ENCODE data around the gene DYSF.

DYSF gene

DNA sequence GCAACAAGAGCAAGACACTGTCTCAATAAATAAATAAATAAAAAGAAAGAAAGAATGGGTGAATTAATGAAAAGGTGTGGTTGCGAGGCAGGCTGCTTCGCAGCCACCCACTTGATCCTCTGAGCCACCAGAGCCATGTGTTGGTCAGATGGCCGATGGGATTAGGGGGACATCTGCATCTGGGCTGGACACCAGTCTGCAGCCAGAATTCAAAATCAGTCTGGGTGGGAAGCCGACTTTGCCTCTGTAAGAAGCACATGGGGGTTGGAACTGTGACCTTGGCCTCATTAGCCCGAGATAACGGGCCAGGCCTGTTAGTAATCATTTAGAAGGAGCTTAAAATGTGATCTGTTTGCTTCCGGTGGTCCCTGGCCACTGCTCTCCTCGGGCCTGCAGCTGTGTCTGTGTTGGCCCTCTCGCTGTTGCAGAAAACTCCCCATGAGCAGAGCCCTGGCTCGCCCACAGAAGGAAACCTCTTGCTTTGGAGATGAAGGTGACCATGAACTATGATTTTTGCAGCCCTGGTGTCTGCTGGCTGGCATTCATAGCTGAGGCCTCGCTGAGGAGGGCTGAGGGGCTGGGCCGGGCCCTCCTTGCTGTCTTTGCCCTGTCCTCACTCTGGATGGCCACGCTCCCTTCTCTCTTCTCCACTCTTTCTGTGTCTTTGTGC, 94.4 kb downstream of the DYSF start:
- H3K4me3 ChIP-seq (ENCODE audit: low read length in 2 of 2): no peak overlapping the region
- H3K23ac ChIP-seq (ENCODE audit: low read depth, low read length, poor library complexity): no peak overlapping the region
- H3K9me3 ChIP-seq (replicated peaks in 1 of 2; ENCODE audit: control insufficient read depth in 2 of 2, insufficient read depth in 1 of 2, low read depth in 1 of 2, low read length in 2 of 2): peaks cover 0 to 2% of the 10 kb centered on the region in 2 donors
- no peak overlapping the region for H2AK5ac ChIP-seq (ENCODE audit: low read depth, low read length)
- peaks cover 2% of the 10 kb centered on the region for H3K79me1 ChIP-seq (ENCODE audit: low read depth, low read length)
- WGBS, 2 donors (ENCODE audit: extremely low coverage in 2 of 2, insufficient read length in 2 of 2, insufficient replicate concordance in 1 of 2): no CpG with 5 or more reads among the region's 13 CpGs
- no peak overlapping the region for H2BK120ac ChIP-seq (ENCODE audit: low read depth, low read length)
- H2BK12ac ChIP-seq (ENCODE audit: low read length): no peak overlapping the region
- H2AFZ ChIP-seq (ENCODE audit: low read length): no peak overlapping the region
- H3K4me2 ChIP-seq (ENCODE audit: insufficient read depth, low read length, poor library complexity, severe bottlenecking): no peak overlapping the region
- H3K14ac ChIP-seq (ENCODE audit: low read length): no peak overlapping the region
- H3K4ac ChIP-seq (ENCODE audit: low read length): no peak overlapping the region
- no peaks in the 10 kb centered on the region for H3K4me1 ChIP-seq (ENCODE audit: control insufficient read depth in 2 of 2, insufficient read depth in 1 of 2, low read depth in 1 of 2, low read length in 2 of 2)
- H2BK15ac ChIP-seq (ENCODE audit: low read length): no peak overlapping the region
- no peak for DNase-seq (ENCODE audit: low spot score)
- H4K91ac ChIP-seq (ENCODE audit: low read depth, low read length, poor library complexity): no peak overlapping the region
- no peak overlapping the region for H4K8ac ChIP-seq (ENCODE audit: low read depth, low read length)
- no peaks in the 10 kb centered on the region for H3K36me3 ChIP-seq (replicated peaks in 1 of 2; ENCODE audit: control insufficient read depth in 2 of 2, insufficient read depth in 2 of 2, low read length in 2 of 2)
- no peak overlapping the region for H3K18ac ChIP-seq (ENCODE audit: low read length)
- no peak overlapping the region for H3K27ac ChIP-seq (replicated peaks; ENCODE audit: low read length)
- H3K9ac ChIP-seq (ENCODE audit: low read depth, low read length, poor library complexity): no peak overlapping the region
- H2BK5ac ChIP-seq (ENCODE audit: low read length): no peak overlapping the region
- H3K27me3 ChIP-seq (ENCODE audit: control insufficient read depth in 3 of 3, insufficient read depth in 3 of 3, low read depth in 1 of 3, low read length in 3 of 3): peaks cover 0 to 6% (median 0%) of the 10 kb centered on the region in 3 experiments

DNA sequence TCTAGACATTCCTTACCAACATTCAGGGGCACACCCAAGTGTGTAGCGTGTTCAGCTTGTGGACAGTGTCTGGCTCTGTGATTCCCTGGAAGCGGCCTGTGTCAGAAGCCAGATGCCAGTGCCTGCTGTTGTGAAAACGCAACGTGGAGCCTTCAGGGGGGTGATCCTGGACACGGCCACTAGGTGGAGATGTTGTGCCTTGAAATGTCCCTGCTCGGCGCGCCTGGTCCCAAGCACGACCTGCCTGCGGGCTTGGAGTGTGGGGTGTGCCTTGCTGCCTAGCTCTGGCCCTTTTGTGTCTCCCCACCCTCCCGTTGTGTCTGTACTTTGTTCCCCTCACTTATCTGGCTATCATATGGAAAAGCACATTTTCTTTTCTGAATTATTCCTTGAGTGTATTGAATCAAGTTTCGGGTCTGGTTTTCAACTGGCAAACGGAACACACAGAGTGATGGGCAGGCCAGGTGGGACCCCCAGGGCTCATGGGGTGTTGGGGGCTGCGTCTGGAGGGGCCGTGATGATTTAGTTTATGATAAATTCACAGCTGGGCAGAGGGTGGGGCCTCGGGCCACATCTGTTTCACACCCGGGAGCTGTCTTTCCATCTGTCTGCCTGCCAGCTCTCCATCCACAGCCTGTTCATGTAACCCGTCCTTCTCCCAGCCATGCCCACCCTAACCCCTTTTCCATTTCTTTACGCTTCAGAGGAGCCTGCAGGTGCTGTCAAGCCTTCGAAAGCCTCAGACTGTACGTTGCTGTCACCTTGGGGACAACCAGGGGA, 95.5 kb downstream of the DYSF start:
- WGBS, 2 donors (ENCODE audit: extremely low coverage in 2 of 2, insufficient read length in 2 of 2, insufficient replicate concordance in 1 of 2): no CpG with 5 or more reads among the region's 21 CpGs
- no peak overlapping the region for H2BK120ac ChIP-seq (ENCODE audit: low read depth, low read length)
- peak; percentile 52 for DNase-seq (ENCODE audit: low spot score)
- no peak overlapping the region for H3K4me2 ChIP-seq (ENCODE audit: insufficient read depth, low read length, poor library complexity, severe bottlenecking)
- H3K4me1 ChIP-seq (ENCODE audit: control insufficient read depth in 2 of 2, insufficient read depth in 1 of 2, low read depth in 1 of 2, low read length in 2 of 2): no peaks in the 10 kb centered on the region
- H4K91ac ChIP-seq (ENCODE audit: low read depth, low read length, poor library complexity): no peak overlapping the region
- H3K4ac ChIP-seq (ENCODE audit: low read length): no peak overlapping the region
- no peak overlapping the region for H2AK5ac ChIP-seq (ENCODE audit: low read depth, low read length)
- peaks cover 0 to 6% (median 0%) of the 10 kb centered on the region in 3 experiments for H3K27me3 ChIP-seq (ENCODE audit: control insufficient read depth in 3 of 3, insufficient read depth in 3 of 3, low read depth in 1 of 3, low read length in 3 of 3)
- H3K36me3 ChIP-seq (replicated peaks in 1 of 2; ENCODE audit: control insufficient read depth in 2 of 2, insufficient read depth in 2 of 2, low read length in 2 of 2): no peaks in the 10 kb centered on the region
- H3K14ac ChIP-seq (ENCODE audit: low read length): no peak overlapping the region
- no peak overlapping the region for H2AFZ ChIP-seq (ENCODE audit: low read length)
- H3K4me3 ChIP-seq (ENCODE audit: low read length in 2 of 2): no peak overlapping the region
- no peak overlapping the region for H3K18ac ChIP-seq (ENCODE audit: low read length)
- no peak overlapping the region for H3K27ac ChIP-seq (replicated peaks; ENCODE audit: low read length)
- H3K23ac ChIP-seq (ENCODE audit: low read depth, low read length, poor library complexity): no peak overlapping the region
- H2BK12ac ChIP-seq (ENCODE audit: low read length): peak overlapping the region; percentile 18
- H4K8ac ChIP-seq (ENCODE audit: low read depth, low read length): no peak overlapping the region
- H3K79me1 ChIP-seq (ENCODE audit: low read depth, low read length): peaks cover 2% of the 10 kb centered on the region
- no peak overlapping the region for H2BK15ac ChIP-seq (ENCODE audit: low read length)
- H2BK5ac ChIP-seq (ENCODE audit: low read length): no peak overlapping the region
- H3K9me3 ChIP-seq (replicated peaks in 1 of 2; ENCODE audit: control insufficient read depth in 2 of 2, insufficient read depth in 1 of 2, low read depth in 1 of 2, low read length in 2 of 2): peaks cover 0 to 2% of the 10 kb centered on the region in 2 donors
- no peak overlapping the region for H3K9ac ChIP-seq (ENCODE audit: low read depth, low read length, poor library complexity)

DNA sequence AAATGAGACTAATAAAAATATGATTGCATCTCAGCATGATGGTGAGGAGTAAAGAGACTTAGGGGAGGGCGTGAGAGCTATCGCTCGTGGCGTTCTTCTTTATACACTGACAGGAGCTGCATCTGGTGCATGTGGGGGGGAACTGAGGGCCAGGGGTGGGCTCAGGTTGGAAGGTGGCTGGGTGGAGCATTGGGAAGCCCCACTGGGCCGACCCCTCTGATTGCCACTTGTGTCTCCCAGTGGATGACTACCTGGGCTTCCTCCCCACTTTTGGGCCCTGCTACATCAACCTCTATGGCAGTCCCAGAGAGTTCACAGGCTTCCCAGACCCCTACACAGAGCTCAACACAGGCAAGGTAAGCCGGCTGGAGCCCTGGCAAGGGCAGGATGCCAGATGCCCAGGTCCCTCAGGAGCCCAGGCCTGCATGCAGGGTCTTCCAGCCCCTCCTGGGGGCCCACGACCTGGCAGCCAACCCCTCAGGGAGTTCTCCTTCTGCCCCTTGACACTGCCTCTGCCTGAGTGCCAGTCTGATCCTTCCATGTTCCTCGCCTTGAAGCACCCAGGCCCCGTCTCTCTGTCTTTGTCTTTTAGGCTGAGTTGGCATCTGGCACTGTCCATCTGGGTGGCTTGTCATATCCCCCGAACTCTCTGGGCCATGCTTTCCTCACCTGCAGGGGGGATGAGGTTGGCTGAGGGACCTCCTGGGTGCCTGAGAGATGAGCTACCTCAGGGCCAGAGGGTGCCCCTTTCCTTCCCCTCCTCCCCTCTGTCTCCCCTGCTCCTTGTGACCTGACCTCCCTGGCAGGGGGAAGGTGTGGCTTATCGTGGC, 97.7 kb downstream of the DYSF start:
- Histone ChIP-seq H2BK15ac (ENCODE audit: low read length) (no peak overlapping the region), H2BK120ac (ENCODE audit: low read depth, low read length) (no peak overlapping the region), H2AFZ (ENCODE audit: low read length) (no peak overlapping the region), H4K8ac (ENCODE audit: low read depth, low read length) (no peak overlapping the region), H3K9me3 (replicated peaks in 1 of 2; ENCODE audit: control insufficient read depth in 2 of 2, insufficient read depth in 1 of 2, low read depth in 1 of 2, low read length in 2 of 2) (peaks cover 0 to 2% of the 10 kb centered on the region in 2 donors), H3K4me2 (ENCODE audit: insufficient read depth, low read length, poor library complexity, severe bottlenecking) (no peak overlapping the region), H3K27me3 (ENCODE audit: control insufficient read depth in 3 of 3, insufficient read depth in 3 of 3, low read depth in 1 of 3, low read length in 3 of 3) (peaks cover 0 to 5% (median 0%) of the 10 kb centered on the region in 3 experiments), H3K4ac (ENCODE audit: low read length) (no peak overlapping the region), H4K91ac (ENCODE audit: low read depth, low read length, poor library complexity) (no peak overlapping the region), H2AK5ac (ENCODE audit: low read depth, low read length) (peak overlapping the region; percentile 20), H3K23ac (ENCODE audit: low read depth, low read length, poor library complexity) (no peak overlapping the region), H3K79me1 (ENCODE audit: low read depth, low read length) (peaks cover 2% of the 10 kb centered on the region), H3K27ac (replicated peaks; ENCODE audit: low read length) (no peak overlapping the region), H3K14ac (ENCODE audit: low read length) (peak overlapping the region; percentile 25), H3K4me1 (ENCODE audit: control insufficient read depth in 2 of 2, insufficient read depth in 1 of 2, low read depth in 1 of 2, low read length in 2 of 2) (no peaks in the 10 kb centered on the region), H3K9ac (ENCODE audit: low read depth, low read length, poor library complexity) (no peak overlapping the region), H3K18ac (ENCODE audit: low read length) (peak overlapping the region; percentile 67), H3K4me3 (ENCODE audit: low read length in 2 of 2) (no peak overlapping the region), H3K36me3 (replicated peaks in 1 of 2; ENCODE audit: control insufficient read depth in 2 of 2, insufficient read depth in 2 of 2, low read length in 2 of 2) (no peaks in the 10 kb centered on the region), H2BK12ac (ENCODE audit: low read length) (no peak overlapping the region), H2BK5ac (ENCODE audit: low read length) (no peak overlapping the region)
- DNase-seq (ENCODE audit: low spot score): no peak
- no CpG with 5 or more reads among the region's 11 CpGs for WGBS, 2 donors (ENCODE audit: extremely low coverage in 2 of 2, insufficient read length in 2 of 2, insufficient replicate concordance in 1 of 2)

DNA sequence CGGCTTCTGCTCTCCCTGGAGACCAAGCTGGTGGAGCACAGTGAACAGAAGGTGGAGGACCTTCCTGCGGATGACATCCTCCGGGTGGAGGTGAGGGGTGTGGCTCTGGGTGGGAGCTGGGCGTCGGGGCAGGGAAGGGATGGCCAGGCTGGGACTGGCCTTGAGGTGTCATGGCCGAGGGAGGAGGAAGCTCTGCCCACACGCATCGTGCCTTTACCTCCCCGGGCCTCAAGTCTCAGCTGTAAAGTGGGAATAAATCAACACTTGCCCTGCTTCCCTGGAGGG, 98.2 kb downstream of the DYSF start:
- no peak overlapping the region for H2AFZ ChIP-seq (ENCODE audit: low read length)
- no peak overlapping the region for H2BK12ac ChIP-seq (ENCODE audit: low read length)
- no peak overlapping the region for H2BK15ac ChIP-seq (ENCODE audit: low read length)
- H3K79me1 ChIP-seq (ENCODE audit: low read depth, low read length): peaks cover 2% of the 10 kb centered on the region
- H3K4ac ChIP-seq (ENCODE audit: low read length): no peak overlapping the region
- no peak overlapping the region for H2BK5ac ChIP-seq (ENCODE audit: low read length)
- H2AK5ac ChIP-seq (ENCODE audit: low read depth, low read length): peak overlapping the region; percentile 20
- H3K27me3 ChIP-seq (ENCODE audit: control insufficient read depth in 3 of 3, insufficient read depth in 3 of 3, low read depth in 1 of 3, low read length in 3 of 3): peaks cover 0 to 3% (median 0%) of the 10 kb centered on the region in 3 experiments
- H4K8ac ChIP-seq (ENCODE audit: low read depth, low read length): no peak overlapping the region
- no peaks in the 10 kb centered on the region for H3K36me3 ChIP-seq (replicated peaks in 1 of 2; ENCODE audit: control insufficient read depth in 2 of 2, insufficient read depth in 2 of 2, low read length in 2 of 2)
- H3K14ac ChIP-seq (ENCODE audit: low read length): no peak overlapping the region
- H4K91ac ChIP-seq (ENCODE audit: low read depth, low read length, poor library complexity): no peak overlapping the region
- H3K27ac ChIP-seq (replicated peaks; ENCODE audit: low read length): no peak overlapping the region
- H3K4me3 ChIP-seq (ENCODE audit: low read length in 2 of 2): no peak overlapping the region
- no peak overlapping the region for H3K9ac ChIP-seq (ENCODE audit: low read depth, low read length, poor library complexity)
- H3K18ac ChIP-seq (ENCODE audit: low read length): no peak overlapping the region
- no peak overlapping the region for H2BK120ac ChIP-seq (ENCODE audit: low read depth, low read length)
- no peak overlapping the region for H3K4me2 ChIP-seq (ENCODE audit: insufficient read depth, low read length, poor library complexity, severe bottlenecking)
- no CpG with 5 or more reads among the region's 9 CpGs for WGBS, 2 donors (ENCODE audit: extremely low coverage in 2 of 2, insufficient read length in 2 of 2, insufficient replicate concordance in 1 of 2)
- no peaks in the 10 kb centered on the region for H3K4me1 ChIP-seq (ENCODE audit: control insufficient read depth in 2 of 2, insufficient read depth in 1 of 2, low read depth in 1 of 2, low read length in 2 of 2)
- H3K9me3 ChIP-seq (replicated peaks in 1 of 2; ENCODE audit: control insufficient read depth in 2 of 2, insufficient read depth in 1 of 2, low read depth in 1 of 2, low read length in 2 of 2): peaks cover 0 to 2% of the 10 kb centered on the region in 2 donors
- DNase-seq (ENCODE audit: low spot score): no peak
- no peak overlapping the region for H3K23ac ChIP-seq (ENCODE audit: low read depth, low read length, poor library complexity)
